ENCODE results near the gene PPT1.

GRCh38 chr1:40105028-40105427 is 8.0 kb upstream of the PPT1 start:
- TF ChIP-seq EP300 (IDR thresholded peaks at IDR 0.05; ENCODE audit: low read depth) (no peak), CTCF (IDR thresholded peaks at IDR 0.05) (no peak)
